Lower leg skin (tissue), 3 donors: ENCODE results near the gene ABCD4.

Experiments
- POLR2A ChIP-seq, 2 donors: fragments of 450-650 bp; IDR thresholded peaks; one replicate each; pipeline ENCODE4 v1.6.1; 2016 to 2017; ENCODE audit warnings: antibody characterized with exemption in 2 of 2, mild to moderate bottlenecking in 1 of 2, moderate library complexity in 1 of 2
- TF ChIP-seq, protein P1 (sequence below), 3 donors: fragments of 450-650 bp; IDR thresholded peaks; one replicate each; pipeline ENCODE4 v1.5.1; 2016; ENCODE audit warnings: antibody characterized with exemption in 3 of 3, mild to moderate bottlenecking in 3 of 3, moderate library complexity in 2 of 3

DNA sequence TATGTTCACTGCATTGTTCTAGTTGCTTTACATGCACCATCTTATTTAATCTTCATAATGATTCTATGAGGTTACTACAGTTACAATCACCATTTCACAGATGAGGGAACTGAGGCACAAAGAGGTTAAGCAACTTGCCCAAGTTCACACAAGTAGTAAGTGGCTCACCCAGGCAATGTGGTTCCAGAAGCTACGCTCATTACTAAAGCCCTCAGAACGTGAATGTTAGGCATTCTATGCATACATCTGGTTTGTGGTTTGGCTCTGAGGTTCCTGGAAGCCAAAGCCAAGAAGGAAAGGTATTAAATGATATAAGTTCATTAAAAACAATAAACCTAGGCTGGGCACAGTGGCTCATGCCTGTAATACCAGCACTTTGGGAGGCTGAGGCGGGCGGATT lies 31.2 kb upstream of the ABCD4 start:
- TF ChIP-seq, protein P1, sequence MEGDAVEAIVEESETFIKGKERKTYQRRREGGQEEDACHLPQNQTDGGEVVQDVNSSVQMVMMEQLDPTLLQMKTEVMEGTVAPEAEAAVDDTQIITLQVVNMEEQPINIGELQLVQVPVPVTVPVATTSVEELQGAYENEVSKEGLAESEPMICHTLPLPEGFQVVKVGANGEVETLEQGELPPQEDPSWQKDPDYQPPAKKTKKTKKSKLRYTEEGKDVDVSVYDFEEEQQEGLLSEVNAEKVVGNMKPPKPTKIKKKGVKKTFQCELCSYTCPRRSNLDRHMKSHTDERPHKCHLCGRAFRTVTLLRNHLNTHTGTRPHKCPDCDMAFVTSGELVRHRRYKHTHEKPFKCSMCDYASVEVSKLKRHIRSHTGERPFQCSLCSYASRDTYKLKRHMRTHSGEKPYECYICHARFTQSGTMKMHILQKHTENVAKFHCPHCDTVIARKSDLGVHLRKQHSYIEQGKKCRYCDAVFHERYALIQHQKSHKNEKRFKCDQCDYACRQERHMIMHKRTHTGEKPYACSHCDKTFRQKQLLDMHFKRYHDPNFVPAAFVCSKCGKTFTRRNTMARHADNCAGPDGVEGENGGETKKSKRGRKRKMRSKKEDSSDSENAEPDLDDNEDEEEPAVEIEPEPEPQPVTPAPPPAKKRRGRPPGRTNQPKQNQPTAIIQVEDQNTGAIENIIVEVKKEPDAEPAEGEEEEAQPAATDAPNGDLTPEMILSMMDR (IDR thresholded peaks at IDR 0.05), result no peak
- no peak for TF ChIP-seq POLR2A (IDR thresholded peaks at IDR 0.05)
